ENCODE data around the gene CHID1. TPM values are rescaled to one million over a fixed set of nuclear protein-coding genes. Genes with fewer than 3 reads are reported as not detected.
A peak's percentile ranks its signal among the peaks of the same experiment; 100 is the strongest.

The CHID1 gene
- total RNA-seq, 1 donor from 2014 or later: 56.6 TPM

- Histone ChIP-seq H3K4me1 (no peaks in the 10 kb centered on the region), H3K27me3 (no peaks in the 10 kb centered on the region), H3K4me2 (no peak overlapping the region), H2AFZ (replicated peaks) (no peak overlapping the region), H3K4me3 (no peak overlapping the region), H3K79me2 (ENCODE audit: low read depth) (no peaks in the 10 kb centered on the region), H3K9me3 (ENCODE audit: low read depth) (no peaks in the 10 kb centered on the region), H3F3A (ENCODE audit: low read depth) (peaks cover 5% of the 10 kb centered on the region), H3K36me3 (no peaks in the 10 kb centered on the region), H3K9ac (no peak overlapping the region), H3K27ac (no peak overlapping the region), H4K20me1 (ENCODE audit: low read depth) (peaks cover 2% of the 10 kb centered on the region)
- DNase-seq (ENCODE audit: low spot score): no peak
- Mint-ChIP-seq H3K27ac (no peak overlapping the region), H3K4me1 (no peaks in the 10 kb centered on the region), H3K4me3 (no peak overlapping the region), H3K36me3 (peaks cover 11% of the 10 kb centered on the region), H3K9me3 (no peaks in the 10 kb centered on the region), H3K27me3 (ENCODE audit: insufficient read depth, low read depth) (peaks cover 3% of the 10 kb centered on the region)
- TF ChIP-seq EZH2phosphoT487 (IDR thresholded peaks at IDR 0.05) (no peak), EZH2 (IDR thresholded peaks at IDR 0.05) (no peak)
- TF ChIP-seq, protein P1, sequence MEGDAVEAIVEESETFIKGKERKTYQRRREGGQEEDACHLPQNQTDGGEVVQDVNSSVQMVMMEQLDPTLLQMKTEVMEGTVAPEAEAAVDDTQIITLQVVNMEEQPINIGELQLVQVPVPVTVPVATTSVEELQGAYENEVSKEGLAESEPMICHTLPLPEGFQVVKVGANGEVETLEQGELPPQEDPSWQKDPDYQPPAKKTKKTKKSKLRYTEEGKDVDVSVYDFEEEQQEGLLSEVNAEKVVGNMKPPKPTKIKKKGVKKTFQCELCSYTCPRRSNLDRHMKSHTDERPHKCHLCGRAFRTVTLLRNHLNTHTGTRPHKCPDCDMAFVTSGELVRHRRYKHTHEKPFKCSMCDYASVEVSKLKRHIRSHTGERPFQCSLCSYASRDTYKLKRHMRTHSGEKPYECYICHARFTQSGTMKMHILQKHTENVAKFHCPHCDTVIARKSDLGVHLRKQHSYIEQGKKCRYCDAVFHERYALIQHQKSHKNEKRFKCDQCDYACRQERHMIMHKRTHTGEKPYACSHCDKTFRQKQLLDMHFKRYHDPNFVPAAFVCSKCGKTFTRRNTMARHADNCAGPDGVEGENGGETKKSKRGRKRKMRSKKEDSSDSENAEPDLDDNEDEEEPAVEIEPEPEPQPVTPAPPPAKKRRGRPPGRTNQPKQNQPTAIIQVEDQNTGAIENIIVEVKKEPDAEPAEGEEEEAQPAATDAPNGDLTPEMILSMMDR (IDR thresholded peaks at IDR 0.05): no peak
These were observed 10.1 kb downstream of the CHID1 start for GRCh38 chr11:900545-900944.

- no peak overlapping the region for H3K27ac ChIP-seq
- H3K79me2 ChIP-seq (ENCODE audit: low read depth): no peaks in the 10 kb centered on the region
- peaks cover 3% of the 10 kb centered on the region for H3K27me3 Mint-ChIP-seq (ENCODE audit: insufficient read depth, low read depth)
- no peak overlapping the region for H3K4me3 ChIP-seq
- no peaks in the 10 kb centered on the region for H3K4me1 Mint-ChIP-seq
- peaks cover 2% of the 10 kb centered on the region for H4K20me1 ChIP-seq (ENCODE audit: low read depth)
- H3K4me2 ChIP-seq: no peak overlapping the region
- no peaks in the 10 kb centered on the region for H3K9me3 ChIP-seq (ENCODE audit: low read depth)
- peaks cover 5% of the 10 kb centered on the region for H3F3A ChIP-seq (ENCODE audit: low read depth)
- DNase-seq (ENCODE audit: low spot score): no peak
- peaks cover 10% of the 10 kb centered on the region for H3K36me3 Mint-ChIP-seq
- H3K27ac Mint-ChIP-seq: no peak overlapping the region
- no peaks in the 10 kb centered on the region for H3K9me3 Mint-ChIP-seq
- H3K4me3 Mint-ChIP-seq: no peak overlapping the region
- no peaks in the 10 kb centered on the region for H3K4me1 ChIP-seq
- no peak overlapping the region for H3K9ac ChIP-seq
- no peaks in the 10 kb centered on the region for H3K27me3 ChIP-seq
- TF ChIP-seq, protein P1 (IDR thresholded peaks at IDR 0.05): no peak
- no peak for TF ChIP-seq EZH2phosphoT487 (IDR thresholded peaks at IDR 0.05)
- TF ChIP-seq EZH2 (IDR thresholded peaks at IDR 0.05): no peak
- H3K36me3 ChIP-seq: no peaks in the 10 kb centered on the region
- no peak overlapping the region for H2AFZ ChIP-seq (replicated peaks)
These were observed 10.9 kb downstream of the CHID1 start for GRCh38 chr11:899724-900123.

DNA sequence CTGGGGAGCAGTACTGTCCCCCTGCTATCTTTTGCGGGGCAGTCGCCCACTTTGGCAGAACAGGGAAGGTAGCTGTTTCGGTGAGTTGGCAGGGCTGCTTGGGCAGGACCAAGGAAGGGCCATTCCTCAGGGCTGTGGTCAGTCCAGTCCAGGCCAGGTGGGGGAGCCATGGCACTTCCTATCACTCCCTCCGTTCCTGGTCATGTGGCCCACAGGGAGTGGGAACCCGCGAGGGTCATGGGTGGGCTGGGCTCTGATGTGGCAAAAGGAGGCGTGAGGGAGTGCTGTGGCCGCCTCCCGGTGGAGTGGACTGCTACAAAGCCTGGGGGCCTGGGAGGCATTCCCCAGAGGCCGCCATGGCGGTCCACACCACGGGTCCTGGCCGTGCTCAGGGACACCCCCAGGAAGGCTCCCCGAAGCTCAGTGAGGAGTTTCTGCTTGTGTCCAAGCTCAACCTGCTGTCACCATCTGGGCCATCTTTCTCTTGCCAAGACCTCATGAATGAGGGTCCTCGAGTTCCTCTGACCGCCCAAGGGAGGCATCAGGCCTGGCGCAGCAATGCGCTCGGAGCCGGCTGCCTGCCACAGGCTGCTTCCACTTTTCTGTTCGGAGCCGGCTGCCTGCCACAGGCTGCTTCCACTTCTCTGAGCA is 11.9 kb downstream of the CHID1 start:
- peaks cover 3% of the 10 kb centered on the region for H3K27me3 Mint-ChIP-seq (ENCODE audit: insufficient read depth, low read depth)
- Histone ChIP-seq H3K9ac (no peak overlapping the region), H3K4me1 (no peaks in the 10 kb centered on the region), H3K9me3 (ENCODE audit: low read depth) (no peaks in the 10 kb centered on the region), H3K27me3 (no peaks in the 10 kb centered on the region), H3F3A (ENCODE audit: low read depth) (peaks cover 5% of the 10 kb centered on the region), H2AFZ (replicated peaks) (no peak overlapping the region), H3K36me3 (no peaks in the 10 kb centered on the region), H3K4me2 (no peak overlapping the region), H4K20me1 (ENCODE audit: low read depth) (peaks cover 5% of the 10 kb centered on the region), H3K4me3 (no peak overlapping the region), H3K27ac (no peak overlapping the region), H3K79me2 (ENCODE audit: low read depth) (no peaks in the 10 kb centered on the region)
- no peak overlapping the region for H3K27ac Mint-ChIP-seq
- H3K4me1 Mint-ChIP-seq: no peaks in the 10 kb centered on the region
- H3K36me3 Mint-ChIP-seq: peaks cover 5% of the 10 kb centered on the region
- DNase-seq (ENCODE audit: low spot score): peak; percentile 62
- no peak for TF ChIP-seq EZH2 (IDR thresholded peaks at IDR 0.05)
- no peak for TF ChIP-seq EZH2phosphoT487 (IDR thresholded peaks at IDR 0.05)
- TF ChIP-seq, protein P1 (IDR thresholded peaks at IDR 0.05): peak; percentile 49
- no peak overlapping the region for H3K4me3 Mint-ChIP-seq
- no peaks in the 10 kb centered on the region for H3K9me3 Mint-ChIP-seq
